NB4 (cell line): ENCODE measurements around the gene ABLIM2.

Experiments used
- MAX ChIP-seq: IDR thresholded peaks from 2 replicates; pipeline ENCODE4 v1.6.1; 2011; ENCODE audit warnings: low read depth, low read length
- MYC ChIP-seq: IDR thresholded peaks from 2 replicates; pipeline ENCODE4 v1.6.1; 2011; ENCODE audit warnings: low read depth, low read length
- POLR2A ChIP-seq: IDR thresholded peaks from 2 replicates; pipeline ENCODE4 v1.6.1; 2011; ENCODE audit warnings: mild to moderate bottlenecking; ENCODE audit not compliant: insufficient read length; ENCODE audit errors: extremely low read depth
- TF ChIP-seq, protein P1 (sequence below): IDR thresholded peaks from one replicate; pipeline ENCODE4 v1.5.1; 2012; ENCODE audit warnings: low read depth, low read length

DNA sequence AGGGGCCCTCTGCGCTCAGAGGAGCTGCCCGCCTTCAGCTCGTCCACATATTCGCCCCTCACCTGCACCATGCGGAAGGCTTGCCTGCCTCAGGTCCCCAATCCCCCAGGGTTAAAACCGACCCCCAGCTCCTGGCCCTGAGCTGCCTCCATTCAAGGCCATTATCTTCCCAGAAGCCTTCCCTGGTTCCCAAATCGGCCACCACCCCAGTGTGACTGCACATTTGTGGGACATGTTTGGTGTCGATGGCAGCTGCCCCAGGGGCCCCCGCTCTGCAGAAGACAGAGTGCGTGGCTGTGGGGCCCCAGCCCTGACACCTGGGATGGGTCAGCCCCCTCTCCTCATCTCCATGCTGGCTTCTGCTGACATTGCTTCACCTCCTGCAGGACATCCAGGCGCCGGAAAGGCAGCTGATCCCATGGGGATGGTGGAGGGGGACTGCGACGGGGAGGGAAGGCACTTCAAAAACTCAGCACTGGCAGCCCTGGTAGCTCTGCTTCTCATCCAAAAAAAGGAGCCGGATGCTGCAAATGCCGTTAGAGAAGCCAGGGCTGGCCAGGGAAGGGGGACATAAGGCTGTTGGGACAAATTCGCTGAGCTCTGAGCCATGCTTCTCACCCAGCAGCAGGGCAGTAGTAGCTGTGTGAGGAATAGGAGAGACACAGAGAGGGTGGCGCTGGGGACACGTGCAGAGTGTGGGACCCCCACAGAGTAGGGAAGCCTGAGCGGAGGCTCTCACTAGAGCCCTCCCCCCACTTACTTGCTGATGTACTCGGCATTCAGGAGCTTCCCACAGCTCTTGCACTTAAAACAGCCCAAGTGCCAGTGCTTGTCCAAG, 78.5 kb downstream of the ABLIM2 start:
- TF ChIP-seq, protein P1, sequence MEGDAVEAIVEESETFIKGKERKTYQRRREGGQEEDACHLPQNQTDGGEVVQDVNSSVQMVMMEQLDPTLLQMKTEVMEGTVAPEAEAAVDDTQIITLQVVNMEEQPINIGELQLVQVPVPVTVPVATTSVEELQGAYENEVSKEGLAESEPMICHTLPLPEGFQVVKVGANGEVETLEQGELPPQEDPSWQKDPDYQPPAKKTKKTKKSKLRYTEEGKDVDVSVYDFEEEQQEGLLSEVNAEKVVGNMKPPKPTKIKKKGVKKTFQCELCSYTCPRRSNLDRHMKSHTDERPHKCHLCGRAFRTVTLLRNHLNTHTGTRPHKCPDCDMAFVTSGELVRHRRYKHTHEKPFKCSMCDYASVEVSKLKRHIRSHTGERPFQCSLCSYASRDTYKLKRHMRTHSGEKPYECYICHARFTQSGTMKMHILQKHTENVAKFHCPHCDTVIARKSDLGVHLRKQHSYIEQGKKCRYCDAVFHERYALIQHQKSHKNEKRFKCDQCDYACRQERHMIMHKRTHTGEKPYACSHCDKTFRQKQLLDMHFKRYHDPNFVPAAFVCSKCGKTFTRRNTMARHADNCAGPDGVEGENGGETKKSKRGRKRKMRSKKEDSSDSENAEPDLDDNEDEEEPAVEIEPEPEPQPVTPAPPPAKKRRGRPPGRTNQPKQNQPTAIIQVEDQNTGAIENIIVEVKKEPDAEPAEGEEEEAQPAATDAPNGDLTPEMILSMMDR: no peak
- no peak for TF ChIP-seq MAX
- no peak for TF ChIP-seq POLR2A
- no peak for TF ChIP-seq MYC
